ENCODE data around the gene NUP50.

DNA sequence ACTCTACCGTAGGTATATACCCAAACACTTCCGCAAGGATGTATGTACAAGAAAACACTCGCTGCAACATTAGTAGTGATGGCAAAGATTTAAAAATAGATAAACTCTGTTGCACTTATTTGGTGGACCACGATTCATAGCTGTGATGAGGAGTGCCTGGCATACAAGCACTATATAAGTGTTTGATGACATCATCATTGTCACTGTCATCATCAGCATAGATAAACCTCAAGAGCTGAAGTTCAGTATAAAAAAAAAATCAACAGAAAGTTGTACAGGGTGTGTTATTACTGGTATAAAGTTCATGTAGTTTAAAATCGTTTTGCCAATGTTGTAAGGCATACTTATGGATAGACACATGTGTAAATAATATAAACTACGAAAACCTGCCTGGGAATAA is 24.0 kb upstream of the NUP50 start:
- TF ChIP-seq POLR2AphosphoS5 (IDR thresholded peaks at IDR 0.05; ENCODE audit: low read depth, low read length) (no peak), SIN3A (IDR thresholded peaks at IDR 0.05; ENCODE audit: borderline replicate concordance, insufficient read depth, low read length) (no peak), FOXP2 (optimal IDR thresholded peaks at IDR 0.05; ENCODE audit: borderline replicate concordance, extremely low read depth, extremely low read length, insufficient read depth) (no peak), TAF1 (IDR thresholded peaks at IDR 0.05; ENCODE audit: borderline replicate concordance, insufficient read depth, low read length) (no peak)
